Liver (tissue), 3 donors: ENCODE measurements around the gene PTPRN2.

Experiments used
- EGR1 ChIP-seq, 2 donors: IDR thresholded peaks; 2 replicates each; pipeline ENCODE4 v1.6.1; 2016 to 2018; ENCODE audit warnings: antibody characterized with exemption in 2 of 2, low read depth in 2 of 2
- FOXA1 ChIP-seq: IDR thresholded peaks from 2 replicates; pipeline ENCODE4 v1.6.1; 2016; ENCODE audit warnings: antibody characterized with exemption
- JUND ChIP-seq, 2 donors: IDR thresholded peaks; 2 replicates each; pipeline ENCODE4 v1.6.1; 2016; ENCODE audit warnings: antibody characterized with exemption in 2 of 2
- RAD21 ChIP-seq, 2 donors: IDR thresholded peaks; 2 replicates each; pipeline ENCODE4 v1.6.1; 2016; ENCODE audit warnings: antibody characterized with exemption in 2 of 2, mild to moderate bottlenecking in 2 of 2
- YY1 ChIP-seq: IDR thresholded peaks from 2 replicates; pipeline ENCODE4 v1.6.1; 2016; ENCODE audit warnings: antibody characterized with exemption, mild to moderate bottlenecking
- TF ChIP-seq, protein P1 (sequence below): fragments of 150-350 bp; IDR thresholded peaks from 2 replicates; pipeline ENCODE4 v1.5.1; 2017; ENCODE audit warnings: improper control_type of control experiment, low read depth, low read length; ENCODE audit not compliant: missing input control
- TF ChIP-seq, protein P2 (sequence below): IDR thresholded peaks from 2 replicates; pipeline ENCODE4 v1.6.1; 2016; ENCODE audit warnings: antibody characterized with exemption, mild to moderate bottlenecking
- TF ChIP-seq, protein P3 (sequence below): IDR thresholded peaks from 2 replicates; pipeline ENCODE4 v1.6.1; 2016; ENCODE audit warnings: antibody characterized with exemption
- TF ChIP-seq, protein P4 (sequence below): IDR thresholded peaks from 2 replicates; pipeline ENCODE4 v1.6.1; 2016; ENCODE audit warnings: antibody characterized with exemption
- donor health status: healthy.
- donor health status: healthy.

DNA sequence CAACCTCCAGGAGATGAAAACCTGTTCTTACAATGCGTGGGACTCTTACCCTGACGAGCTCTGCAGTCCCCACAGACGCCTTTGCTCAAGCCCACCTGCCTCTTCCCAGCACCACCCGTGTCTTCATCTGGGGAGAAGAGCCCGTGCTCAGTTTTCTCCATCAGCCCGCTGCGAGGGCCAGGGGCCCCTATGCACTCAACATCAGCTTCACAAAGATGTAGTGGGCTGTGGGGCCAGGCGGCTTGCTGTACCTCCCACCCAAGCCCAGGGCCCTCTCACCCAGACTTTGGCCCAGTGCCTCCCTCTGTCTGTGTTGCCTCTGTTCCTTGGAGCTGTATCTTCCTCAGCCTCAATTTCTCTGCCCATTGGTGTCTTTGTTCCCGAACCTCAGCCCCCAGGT, 814.3 kb downstream of the PTPRN2 start:
- TF ChIP-seq, protein P1, sequence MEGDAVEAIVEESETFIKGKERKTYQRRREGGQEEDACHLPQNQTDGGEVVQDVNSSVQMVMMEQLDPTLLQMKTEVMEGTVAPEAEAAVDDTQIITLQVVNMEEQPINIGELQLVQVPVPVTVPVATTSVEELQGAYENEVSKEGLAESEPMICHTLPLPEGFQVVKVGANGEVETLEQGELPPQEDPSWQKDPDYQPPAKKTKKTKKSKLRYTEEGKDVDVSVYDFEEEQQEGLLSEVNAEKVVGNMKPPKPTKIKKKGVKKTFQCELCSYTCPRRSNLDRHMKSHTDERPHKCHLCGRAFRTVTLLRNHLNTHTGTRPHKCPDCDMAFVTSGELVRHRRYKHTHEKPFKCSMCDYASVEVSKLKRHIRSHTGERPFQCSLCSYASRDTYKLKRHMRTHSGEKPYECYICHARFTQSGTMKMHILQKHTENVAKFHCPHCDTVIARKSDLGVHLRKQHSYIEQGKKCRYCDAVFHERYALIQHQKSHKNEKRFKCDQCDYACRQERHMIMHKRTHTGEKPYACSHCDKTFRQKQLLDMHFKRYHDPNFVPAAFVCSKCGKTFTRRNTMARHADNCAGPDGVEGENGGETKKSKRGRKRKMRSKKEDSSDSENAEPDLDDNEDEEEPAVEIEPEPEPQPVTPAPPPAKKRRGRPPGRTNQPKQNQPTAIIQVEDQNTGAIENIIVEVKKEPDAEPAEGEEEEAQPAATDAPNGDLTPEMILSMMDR, result no peak
- TF ChIP-seq, protein P2, sequence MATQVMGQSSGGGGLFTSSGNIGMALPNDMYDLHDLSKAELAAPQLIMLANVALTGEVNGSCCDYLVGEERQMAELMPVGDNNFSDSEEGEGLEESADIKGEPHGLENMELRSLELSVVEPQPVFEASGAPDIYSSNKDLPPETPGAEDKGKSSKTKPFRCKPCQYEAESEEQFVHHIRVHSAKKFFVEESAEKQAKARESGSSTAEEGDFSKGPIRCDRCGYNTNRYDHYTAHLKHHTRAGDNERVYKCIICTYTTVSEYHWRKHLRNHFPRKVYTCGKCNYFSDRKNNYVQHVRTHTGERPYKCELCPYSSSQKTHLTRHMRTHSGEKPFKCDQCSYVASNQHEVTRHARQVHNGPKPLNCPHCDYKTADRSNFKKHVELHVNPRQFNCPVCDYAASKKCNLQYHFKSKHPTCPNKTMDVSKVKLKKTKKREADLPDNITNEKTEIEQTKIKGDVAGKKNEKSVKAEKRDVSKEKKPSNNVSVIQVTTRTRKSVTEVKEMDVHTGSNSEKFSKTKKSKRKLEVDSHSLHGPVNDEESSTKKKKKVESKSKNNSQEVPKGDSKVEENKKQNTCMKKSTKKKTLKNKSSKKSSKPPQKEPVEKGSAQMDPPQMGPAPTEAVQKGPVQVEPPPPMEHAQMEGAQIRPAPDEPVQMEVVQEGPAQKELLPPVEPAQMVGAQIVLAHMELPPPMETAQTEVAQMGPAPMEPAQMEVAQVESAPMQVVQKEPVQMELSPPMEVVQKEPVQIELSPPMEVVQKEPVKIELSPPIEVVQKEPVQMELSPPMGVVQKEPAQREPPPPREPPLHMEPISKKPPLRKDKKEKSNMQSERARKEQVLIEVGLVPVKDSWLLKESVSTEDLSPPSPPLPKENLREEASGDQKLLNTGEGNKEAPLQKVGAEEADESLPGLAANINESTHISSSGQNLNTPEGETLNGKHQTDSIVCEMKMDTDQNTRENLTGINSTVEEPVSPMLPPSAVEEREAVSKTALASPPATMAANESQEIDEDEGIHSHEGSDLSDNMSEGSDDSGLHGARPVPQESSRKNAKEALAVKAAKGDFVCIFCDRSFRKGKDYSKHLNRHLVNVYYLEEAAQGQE, result no peak
- TF ChIP-seq EGR1 (IDR thresholded peaks at IDR 0.05; ENCODE audit: low read depth in 2 of 2) (no peak), JUND (IDR thresholded peaks at IDR 0.05) (no peak), RAD21 (IDR thresholded peaks at IDR 0.05) (no peak), FOXA1 (no peak), YY1 (no peak)
- TF ChIP-seq, protein P3, sequence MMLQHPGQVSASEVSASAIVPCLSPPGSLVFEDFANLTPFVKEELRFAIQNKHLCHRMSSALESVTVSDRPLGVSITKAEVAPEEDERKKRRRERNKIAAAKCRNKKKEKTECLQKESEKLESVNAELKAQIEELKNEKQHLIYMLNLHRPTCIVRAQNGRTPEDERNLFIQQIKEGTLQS, result no peak
- TF ChIP-seq, protein P4, sequence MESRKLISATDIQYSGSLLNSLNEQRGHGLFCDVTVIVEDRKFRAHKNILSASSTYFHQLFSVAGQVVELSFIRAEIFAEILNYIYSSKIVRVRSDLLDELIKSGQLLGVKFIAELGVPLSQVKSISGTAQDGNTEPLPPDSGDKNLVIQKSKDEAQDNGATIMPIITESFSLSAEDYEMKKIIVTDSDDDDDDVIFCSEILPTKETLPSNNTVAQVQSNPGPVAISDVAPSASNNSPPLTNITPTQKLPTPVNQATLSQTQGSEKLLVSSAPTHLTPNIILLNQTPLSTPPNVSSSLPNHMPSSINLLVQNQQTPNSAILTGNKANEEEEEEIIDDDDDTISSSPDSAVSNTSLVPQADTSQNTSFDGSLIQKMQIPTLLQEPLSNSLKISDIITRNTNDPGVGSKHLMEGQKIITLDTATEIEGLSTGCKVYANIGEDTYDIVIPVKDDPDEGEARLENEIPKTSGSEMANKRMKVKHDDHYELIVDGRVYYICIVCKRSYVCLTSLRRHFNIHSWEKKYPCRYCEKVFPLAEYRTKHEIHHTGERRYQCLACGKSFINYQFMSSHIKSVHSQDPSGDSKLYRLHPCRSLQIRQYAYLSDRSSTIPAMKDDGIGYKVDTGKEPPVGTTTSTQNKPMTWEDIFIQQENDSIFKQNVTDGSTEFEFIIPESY, result no peak
